ENCODE data around the gene CDK19.

DNA sequence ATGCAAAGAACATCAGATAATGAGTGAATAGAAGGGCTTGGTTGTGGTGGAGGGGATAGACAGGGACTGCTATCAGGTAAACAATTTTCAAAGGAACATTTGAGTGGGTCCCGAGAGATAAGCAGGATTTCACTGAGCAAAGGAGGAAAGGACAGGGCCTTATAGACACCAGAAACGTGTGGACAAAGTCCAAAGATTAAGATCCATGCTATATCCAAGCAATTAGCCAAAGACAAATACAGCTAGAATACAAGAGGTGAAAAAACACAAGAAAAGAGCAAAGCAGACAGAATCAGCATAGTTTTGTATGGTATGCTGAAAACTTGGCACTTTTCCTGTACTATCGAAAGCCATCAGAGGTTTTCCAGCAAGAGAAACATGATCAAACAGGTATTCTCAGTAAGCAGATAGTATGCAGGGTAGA lies 59.8 kb downstream of the CDK19 start:
- TF ChIP-seq, protein P1, sequence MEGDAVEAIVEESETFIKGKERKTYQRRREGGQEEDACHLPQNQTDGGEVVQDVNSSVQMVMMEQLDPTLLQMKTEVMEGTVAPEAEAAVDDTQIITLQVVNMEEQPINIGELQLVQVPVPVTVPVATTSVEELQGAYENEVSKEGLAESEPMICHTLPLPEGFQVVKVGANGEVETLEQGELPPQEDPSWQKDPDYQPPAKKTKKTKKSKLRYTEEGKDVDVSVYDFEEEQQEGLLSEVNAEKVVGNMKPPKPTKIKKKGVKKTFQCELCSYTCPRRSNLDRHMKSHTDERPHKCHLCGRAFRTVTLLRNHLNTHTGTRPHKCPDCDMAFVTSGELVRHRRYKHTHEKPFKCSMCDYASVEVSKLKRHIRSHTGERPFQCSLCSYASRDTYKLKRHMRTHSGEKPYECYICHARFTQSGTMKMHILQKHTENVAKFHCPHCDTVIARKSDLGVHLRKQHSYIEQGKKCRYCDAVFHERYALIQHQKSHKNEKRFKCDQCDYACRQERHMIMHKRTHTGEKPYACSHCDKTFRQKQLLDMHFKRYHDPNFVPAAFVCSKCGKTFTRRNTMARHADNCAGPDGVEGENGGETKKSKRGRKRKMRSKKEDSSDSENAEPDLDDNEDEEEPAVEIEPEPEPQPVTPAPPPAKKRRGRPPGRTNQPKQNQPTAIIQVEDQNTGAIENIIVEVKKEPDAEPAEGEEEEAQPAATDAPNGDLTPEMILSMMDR (IDR thresholded peaks at IDR 0.05): no peak
- TF ChIP-seq POLR2A (IDR thresholded peaks at IDR 0.05): no peak
